Esophagus squamous epithelium (tissue), 4 donors: Measurements from ENCODE around the gene KLHL5.

ENCODE experiments used
- CTCF ChIP-seq, 6 experiments: fragments of 450-650 bp in 4 of 6; fragments of 200-600 bp in 2 of 6; sonication (generic) in 2 of 6; IDR thresholded peaks; one replicate each; pipeline ENCODE4 v1.5.1; 2016 to 2019; ENCODE audit warnings: antibody characterized with exemption in 6 of 6, mild to moderate bottlenecking in 4 of 6, moderate library complexity in 4 of 6
- POLR2A ChIP-seq, 4 donors: fragments of 450-650 bp; IDR thresholded peaks; one replicate each; pipeline ENCODE4 v1.6.1; 2017; ENCODE audit warnings: antibody characterized with exemption in 4 of 4, mild to moderate bottlenecking in 4 of 4, moderate library complexity in 3 of 4

GRCh38 chr4:39046249-39046648, 15.8 kb upstream of the KLHL5 start:
- no peak for TF ChIP-seq POLR2A (IDR thresholded peaks at IDR 0.05)
- no peak for TF ChIP-seq CTCF (IDR thresholded peaks at IDR 0.05)
